H1 (cell line): ENCODE data around the gene STRIP2. TPM values are rescaled to one million over a fixed set of nuclear protein-coding genes. Genes with fewer than 3 reads are reported as not detected.
A peak's percentile ranks its signal among the peaks of the same experiment; 100 is the strongest.

Experiments
- CTCF ChIA-PET: fragments of 300-600 bp; sonication (Branson Sonifier 250); formaldehyde crosslinking; loops from one replicate; lab custom pipeline; 2021; ENCODE audit not compliant: partially characterized antibody; lab: Charles Lee
- POLR2A ChIA-PET: fragments of 300-600 bp; sonication (Branson Sonifier 250); formaldehyde crosslinking; loops from one replicate; lab custom pipeline; 2021; ENCODE audit warnings: inconsistent platforms; ENCODE audit not compliant: partially characterized antibody; lab: Charles Lee
- DNase-seq, 2 experiments: peaks; one replicate each; pipeline versions ENCODE4 v3.0.0 to v3.0.0-alpha.2; 2010 to 2022; ENCODE audit warnings: low spot score in 2 of 2, low read depth in 1 of 2, mixed read lengths in 1 of 2
- FAIRE-seq: peaks from 2 replicates; lab custom pipeline; 2011; peaks lifted over from hg19 to GRCh38; lab: Jason Lieb, UNC
- H2AFZ ChIP-seq: 2 replicates; pipeline ENCODE4 v1.8.1; 2012; ENCODE audit warnings: low read length, inconsistent platforms
- H2AK5ac ChIP-seq: 2 replicates; pipeline ENCODE4 v1.6.1; 2013; ENCODE audit warnings: low read depth, low read length
- H2BK120ac ChIP-seq: replicated peaks from 2 replicates; pipeline ENCODE3; 2013; ENCODE audit warnings: low read depth, low read length, inconsistent platforms
- H2BK12ac ChIP-seq: 2 replicates; pipeline ENCODE4 v1.6.1; 2013; ENCODE audit warnings: low read depth, low read length
- H2BK15ac ChIP-seq: 2 replicates; pipeline ENCODE4 v1.6.1; 2013; ENCODE audit warnings: low read length
- H2BK20ac ChIP-seq: 2 replicates; pipeline ENCODE4 v1.6.1; 2013; ENCODE audit warnings: low read length
- H2BK5ac ChIP-seq: 2 replicates; pipeline ENCODE4 v1.6.1; 2013; ENCODE audit warnings: low read depth, low read length
- H3K14ac ChIP-seq: 2 replicates; pipeline ENCODE4 v1.6.1; 2013; ENCODE audit warnings: inconsistent platforms; ENCODE audit not compliant: insufficient read length
- H3K18ac ChIP-seq: 2 replicates; pipeline ENCODE4 v1.6.1; 2013; ENCODE audit warnings: low read length; ENCODE audit errors: extremely low read depth
- H3K23ac ChIP-seq: 2 replicates; pipeline ENCODE4 v1.6.1; 2013; ENCODE audit warnings: inconsistent platforms; ENCODE audit not compliant: insufficient read length
- H3K23me2 ChIP-seq: 2 replicates; pipeline ENCODE4 v1.6.1; 2013; ENCODE audit warnings: low read depth, low read length
- H3K27ac ChIP-seq: 2 replicates; pipeline ENCODE4 v1.6.1; 2011; ENCODE audit warnings: low read depth, low read length, inconsistent platforms
- H3K27me3 ChIP-seq, 4 experiments: replicated peaks in 1 of 4; 1 replicate in 1 of 4; 2 replicates in 3 of 4; pipeline versions ENCODE4 v1.6.1 to v1.8.1; 2011 to 2013; ENCODE audit warnings: low read length in 3 of 4, mild to moderate bottlenecking in 3 of 4, inconsistent platforms in 2 of 4, mixed read lengths in 2 of 4, moderate library complexity in 1 of 4; ENCODE audit not compliant: control insufficient read depth in 3 of 4, insufficient read depth in 3 of 4; ENCODE audit errors: extremely low read depth in 1 of 4
- H3K36me3 ChIP-seq, 4 experiments: 2 replicates each; pipeline versions ENCODE4 v1.6.1 to v1.8.1; 2011 to 2013; ENCODE audit warnings: mild to moderate bottlenecking in 4 of 4, low read length in 3 of 4, moderate library complexity in 2 of 4, control low read depth in 1 of 4, inconsistent platforms in 1 of 4; ENCODE audit not compliant: insufficient read depth in 4 of 4, control insufficient read depth in 2 of 4
- H3K4ac ChIP-seq: replicated peaks from 2 replicates; pipeline ENCODE3; 2013; ENCODE audit warnings: low read length, low read depth, mixed read lengths, inconsistent platforms; ENCODE audit not compliant: insufficient read length
- H3K4me1 ChIP-seq, 4 experiments: replicated peaks in 1 of 4; 1 replicate in 1 of 4; 2 replicates in 3 of 4; pipeline versions ENCODE4 v1.6.1 to v1.8.1; 2011 to 2013; ENCODE audit warnings: low read length in 3 of 4, inconsistent platforms in 2 of 4, mixed read lengths in 1 of 4; ENCODE audit not compliant: insufficient read depth in 4 of 4, control insufficient read depth in 3 of 4
- H3K4me2 ChIP-seq, 2 experiments: 2 replicates each; pipeline versions ENCODE4 v1.6.1 to v1.8.1; 2011 to 2013; ENCODE audit warnings: low read depth in 2 of 2, low read length in 2 of 2, control low read depth in 1 of 2, inconsistent platforms in 1 of 2, mild to moderate bottlenecking in 1 of 2; ENCODE audit not compliant: insufficient read depth in 1 of 2
- H3K4me3 ChIP-seq, 4 experiments: fragments of 200-600, 300-600 bp in 1 of 4; sonication (generic), shearing (Covaris generic), sonication (Bioruptor Twin) in 1 of 4; 2 replicates each; pipeline versions ENCODE4 v1.5.1 to v1.8.1; 2011 to 2016; ENCODE audit warnings: low read length in 4 of 4, low read depth in 3 of 4, control low read depth in 2 of 4, inconsistent platforms in 2 of 4, mild to moderate bottlenecking in 2 of 4, mixed read lengths in 1 of 4, moderate library complexity in 1 of 4; ENCODE audit not compliant: insufficient read depth in 2 of 4; ENCODE audit errors: extremely low read depth in 1 of 4
- H3K56ac ChIP-seq: replicated peaks from 2 replicates; pipeline ENCODE3; 2013; ENCODE audit warnings: low read depth, mild to moderate bottlenecking, mixed read lengths, low read length, inconsistent platforms; ENCODE audit not compliant: insufficient read length
- H3K79me1 ChIP-seq: 2 replicates; pipeline ENCODE4 v1.6.1; 2013; ENCODE audit warnings: low read depth, low read length, control low read depth
- H3K79me2 ChIP-seq, 2 experiments: 2 replicates each; pipeline versions ENCODE4 v1.6.1 to v1.8.1; 2012 to 2013; ENCODE audit warnings: low read length in 2 of 2, mild to moderate bottlenecking in 2 of 2, inconsistent platforms in 1 of 2; ENCODE audit not compliant: insufficient read depth in 2 of 2, control insufficient read depth in 1 of 2
- H3K9ac ChIP-seq, 4 experiments: replicated peaks in 1 of 4; 1 replicate in 1 of 4; 2 replicates in 3 of 4; pipeline versions ENCODE4 v1.6.1 to v1.8.1; 2011 to 2013; ENCODE audit warnings: low read depth in 3 of 4, low read length in 3 of 4, control low read depth in 2 of 4, mild to moderate bottlenecking in 2 of 4, moderate library complexity in 2 of 4, inconsistent platforms in 1 of 4; ENCODE audit errors: extremely low read depth in 1 of 4
- H3K9me3 ChIP-seq, 2 experiments: 2 replicates each; pipeline versions ENCODE4 v1.6.1 to v1.8.1; 2012 to 2013; ENCODE audit warnings: mild to moderate bottlenecking in 2 of 2, moderate library complexity in 2 of 2, control low read depth in 1 of 2, inconsistent platforms in 1 of 2, low read depth in 1 of 2, low read length in 1 of 2, mixed read lengths in 1 of 2; ENCODE audit not compliant: insufficient read depth in 2 of 2
- H4K20me1 ChIP-seq, 2 experiments: replicated peaks in 1 of 2; 2 replicates each; pipeline versions ENCODE3 to v1.8.1; 2011 to 2013; ENCODE audit warnings: inconsistent platforms in 2 of 2, low read length in 2 of 2, mild to moderate bottlenecking in 1 of 2; ENCODE audit not compliant: insufficient read depth in 2 of 2, control insufficient read depth in 1 of 2
- H4K5ac ChIP-seq: 2 replicates; pipeline ENCODE4 v1.6.1; 2013; ENCODE audit warnings: low read length, low read depth, mixed read lengths, inconsistent platforms; ENCODE audit not compliant: insufficient read length
- H4K8ac ChIP-seq: 2 replicates; pipeline ENCODE4 v1.8.0; 2013; ENCODE audit warnings: mild to moderate bottlenecking, moderate library complexity, low read length, inconsistent platforms; ENCODE audit not compliant: insufficient read depth; ENCODE audit errors: extremely low read depth
- H4K91ac ChIP-seq: replicated peaks from 2 replicates; pipeline ENCODE3; 2013; ENCODE audit warnings: low read length, mixed read lengths, inconsistent platforms; ENCODE audit not compliant: insufficient read length
- ATF2 ChIP-seq: IDR thresholded peaks from 2 replicates; pipeline ENCODE4 v1.6.1; 2012; ENCODE audit warnings: low read length, inconsistent platforms
- BACH1 ChIP-seq: IDR thresholded peaks from 2 replicates; pipeline ENCODE4 v1.6.1; 2012; ENCODE audit warnings: low read length, improper control_type of control experiment
- CEBPB ChIP-seq: IDR thresholded peaks from 2 replicates; pipeline ENCODE4 v1.6.1; 2012; ENCODE audit warnings: low read depth, low read length
- EZH2 ChIP-seq: fragments of 200-600 bp; sonication (generic); IDR thresholded peaks from 2 replicates; pipeline ENCODE4 v1.7.1; 2012; ENCODE audit warnings: low read depth, mild to moderate bottlenecking, moderate library complexity, low read length, inconsistent platforms; ENCODE audit not compliant: severe bottlenecking
- HDAC2 ChIP-seq, 2 experiments: fragments of 300-600 bp in 1 of 2; sonication (generic) in 1 of 2; IDR thresholded peaks; 2 replicates each; pipeline ENCODE4 v1.6.1; 2011 to 2012; ENCODE audit warnings: low read depth in 2 of 2, low read length in 2 of 2, mild to moderate bottlenecking in 2 of 2, moderate library complexity in 2 of 2, borderline replicate concordance in 1 of 2, inconsistent platforms in 1 of 2
- TAF1 ChIP-seq: IDR thresholded peaks from 2 replicates; pipeline ENCODE4 v1.6.1; 2011; ENCODE audit warnings: mild to moderate bottlenecking, low read depth, low read length
- YY1 ChIP-seq: IDR thresholded peaks from 2 replicates; pipeline ENCODE4 v1.6.1; 2011; ENCODE audit warnings: low read depth, mild to moderate bottlenecking, low read length
- WGBS, 2 experiments: shearing (Covaris generic) in 1 of 2; methylation state at CpG; one replicate each; pipeline versions ENCODE4 v1.1.6 to v1.1.7; 2013 to 2015; ENCODE audit warnings: low lambda C conversion rate in 2 of 2, mixed read lengths in 2 of 2, inconsistent platforms in 1 of 2, low coverage in 1 of 2, missing lambda C conversion rate in 1 of 2; ENCODE audit not compliant: insufficient replicate concordance in 2 of 2, insufficient coverage in 1 of 2, insufficient read length in 1 of 2; ENCODE audit errors: extremely low coverage in 1 of 2, missing lambda C conversion rate in 1 of 2; 5-methylcytosine and 5-hydroxymethylcytosine counted together
- polyA plus RNA-seq, 7 experiments: library from polyadenylated mRNA; depleted of rRNA in 3 of 7; stranded (reverse) in 5 of 7; unstranded in 2 of 7; fragments of >200 nt in 5 of 7; fragments of 200-250 nt in 2 of 7; gene quantifications; 1 replicate in 5 of 7; 2 replicates in 1 of 7; 4 replicates in 1 of 7; pipeline versions ENCODE4 v1.2.1 to v1.2.3, GENCODE V29; 2011 to 2013; ENCODE audit warnings: missing spikeins in 2 of 7, mixed read lengths in 2 of 7
- total RNA-seq: library from RNA; stranded (reverse); fragmentation: NEBNext Ultra II Directional; extraction: Animal tissue kit (Norgen Biotek cat#: 25700); gene quantifications from 2 replicates; pipeline ENCODE4 v1.2.1, GENCODE V29; 2021
- TF ChIP-seq, protein P1 (sequence below): IDR thresholded peaks from 2 replicates; pipeline ENCODE4 v1.6.1; 2012; ENCODE audit warnings: inconsistent platforms

Gene STRIP2
- total and polyA plus RNA-seq, 2 of the 8 experiments (the other 6 are each of a cell fraction or from before 2014, with no cell fraction given), result 5.3 to 8.2 TPM

DNA sequence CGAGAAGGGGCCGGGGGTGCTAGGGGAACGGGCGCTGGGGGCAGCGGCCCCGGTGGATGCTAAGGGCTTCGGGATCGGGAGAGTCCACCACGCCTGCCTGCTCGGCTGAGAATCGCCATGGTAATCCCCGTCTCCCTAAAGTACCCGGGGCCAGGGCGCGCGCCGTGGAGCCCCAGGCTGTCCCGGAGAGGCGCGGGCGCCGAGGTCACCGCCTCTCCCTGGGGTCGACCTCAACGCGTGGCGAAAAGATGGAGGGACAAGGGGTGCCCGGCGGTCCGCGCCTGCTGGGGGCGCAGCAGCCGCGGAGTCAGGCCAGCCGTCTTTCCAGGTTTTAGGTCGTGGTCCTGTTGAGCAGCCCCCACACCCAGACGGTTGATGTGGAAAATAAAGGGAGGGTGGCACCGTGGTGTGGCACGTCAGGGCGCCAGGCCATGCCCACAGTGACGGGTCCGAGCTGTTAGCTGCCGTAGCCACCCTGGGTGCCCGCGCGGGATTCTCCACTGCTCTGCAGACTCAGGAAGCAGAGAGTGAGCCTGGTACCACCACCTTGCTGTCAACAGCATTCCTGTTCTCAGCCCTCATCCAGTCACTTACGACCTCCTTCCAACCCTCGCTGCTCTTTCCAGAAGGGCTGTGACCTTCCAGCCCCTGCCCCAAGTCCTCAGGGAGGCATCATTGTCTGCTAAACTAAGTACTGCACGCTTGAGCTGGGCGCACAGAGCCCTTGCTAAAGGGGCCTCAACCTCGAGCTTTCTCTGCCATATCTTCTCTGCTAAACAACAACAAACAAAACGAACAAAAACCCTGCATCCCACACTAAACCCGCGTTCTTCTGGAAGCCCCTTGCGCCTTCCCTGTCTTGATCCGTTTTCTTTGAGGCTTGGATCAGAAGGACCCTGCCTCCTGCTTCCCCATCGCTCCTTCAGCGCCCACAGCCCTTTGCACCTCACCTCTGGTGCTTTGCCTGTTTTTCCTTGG lies 68.8 kb downstream of the STRIP2 start:
- H4K5ac ChIP-seq, result no peak overlapping the region
- H2BK12ac ChIP-seq, result no peak overlapping the region; the same call in 1 of the 2 replicates
- H3K56ac ChIP-seq, result no peak overlapping the region
- peak overlapping the region; percentile 53 to 69 (median 56) for H3K4me3 ChIP-seq
- no peak overlapping the region for H3K14ac ChIP-seq
- no peak overlapping the region for H2BK15ac ChIP-seq
- H3K23ac ChIP-seq, result no peak overlapping the region
- peaks cover 0 to 11% (median 4%) of the 10 kb centered on the region in 4 experiments; a peak in 3 of 7 replicates for H3K4me1 ChIP-seq
- POLR2A ChIA-PET, result interaction anchor here (0.6 to 0.9 kb wide), 2 partner anchors 107 to 610 kb away, joined by 3 to 4 read pairs; no protein-coding TSS in a partner anchor
- no peak overlapping the region; the same call in 1 of the 2 replicates for H3K18ac ChIP-seq
- peak overlapping the region; percentile 75; the same call in 1 of the 2 replicates for H4K8ac ChIP-seq
- H3K36me3 ChIP-seq, result no peaks in the 10 kb centered on the region
- H3K4me2 ChIP-seq, result peak overlapping the region; percentile 85 to 95
- DNase-seq (peak in 1 of 2 experiments; percentile 63), FAIRE-seq (no peak)
- H3K27ac ChIP-seq, result no peak overlapping the region
- H3K4ac ChIP-seq, result no peak overlapping the region
- CTCF ChIA-PET, result interaction anchor here (0.6 to 2.1 kb wide), 16 partner anchors 8 to 322 kb away, joined by 3 to 12 read pairs (median 4); no protein-coding TSS in a partner anchor
- H3K9me3 ChIP-seq, result no peaks in the 10 kb centered on the region
- H2BK5ac ChIP-seq, result no peak overlapping the region
- peaks cover 12% of the 10 kb centered on the region; the same call in 1 of the 2 replicates for H3K23me2 ChIP-seq
- H3K79me1 ChIP-seq, result no peaks in the 10 kb centered on the region
- peaks cover 0 to 22% (median 20%) of the 10 kb centered on the region in 4 experiments; a peak in 5 of 7 replicates for H3K27me3 ChIP-seq
- no peak overlapping the region for H2AK5ac ChIP-seq
- H4K20me1 ChIP-seq, result no peaks in the 10 kb centered on the region
- no peaks in the 10 kb centered on the region for H3K79me2 ChIP-seq
- H3K9ac ChIP-seq, result no peak overlapping the region; a peak in 1 of 7 replicates
- H2BK20ac ChIP-seq, result no peak overlapping the region
- peak overlapping the region; percentile 27 for H2AFZ ChIP-seq
- 21% methylated on average over 55 of the region's 58 CpGs; no CpG with 5 or more reads in 1 of the 2 experiments for WGBS, 2 experiments
- H4K91ac ChIP-seq, result no peak overlapping the region
- no peak overlapping the region for H2BK120ac ChIP-seq
- TF ChIP-seq BACH1 (peak; percentile 35; the same call in 1 of the 2 replicates), HDAC2 (IDR thresholded peaks at IDR 0.05; ENCODE audit: borderline replicate concordance in 1 of 2, low read depth in 2 of 2, low read length in 2 of 2) (no peak), ATF2 (no peak), EZH2 (peak; percentile 44), YY1 (0 out of 2 replicates have a peak, but pooled peaks have one; percentile 23), TAF1 (no peak), CEBPB (no peak)
- TF ChIP-seq, protein P1, sequence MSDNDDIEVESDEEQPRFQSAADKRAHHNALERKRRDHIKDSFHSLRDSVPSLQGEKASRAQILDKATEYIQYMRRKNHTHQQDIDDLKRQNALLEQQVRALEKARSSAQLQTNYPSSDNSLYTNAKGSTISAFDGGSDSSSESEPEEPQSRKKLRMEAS, result peak; percentile 43; the same call in 1 of the 2 replicates
